RPMI8226 (cell line): ENCODE data around the gene CHAC1.

Experiments used
- DNase-seq: peaks from one replicate; pipeline ENCODE4 v3.0.0-alpha.2; 2015

The CHAC1 gene

GRCh38 chr15:40925863-40926658, 27.2 kb upstream of the CHAC1 start:
- DNase-seq, result no peak

GRCh38 chr15:40926659-40927494, 26.4 kb upstream of the CHAC1 start:
- no peak for DNase-seq

- DNase-seq, result no peak
Observed at GRCh38 chr15:40927495-40927872, 25.8 kb upstream of the CHAC1 start.

- peak; percentile 29 for DNase-seq
Observed at GRCh38 chr15:40927873-40928806, 25.1 kb upstream of the CHAC1 start.

DNA sequence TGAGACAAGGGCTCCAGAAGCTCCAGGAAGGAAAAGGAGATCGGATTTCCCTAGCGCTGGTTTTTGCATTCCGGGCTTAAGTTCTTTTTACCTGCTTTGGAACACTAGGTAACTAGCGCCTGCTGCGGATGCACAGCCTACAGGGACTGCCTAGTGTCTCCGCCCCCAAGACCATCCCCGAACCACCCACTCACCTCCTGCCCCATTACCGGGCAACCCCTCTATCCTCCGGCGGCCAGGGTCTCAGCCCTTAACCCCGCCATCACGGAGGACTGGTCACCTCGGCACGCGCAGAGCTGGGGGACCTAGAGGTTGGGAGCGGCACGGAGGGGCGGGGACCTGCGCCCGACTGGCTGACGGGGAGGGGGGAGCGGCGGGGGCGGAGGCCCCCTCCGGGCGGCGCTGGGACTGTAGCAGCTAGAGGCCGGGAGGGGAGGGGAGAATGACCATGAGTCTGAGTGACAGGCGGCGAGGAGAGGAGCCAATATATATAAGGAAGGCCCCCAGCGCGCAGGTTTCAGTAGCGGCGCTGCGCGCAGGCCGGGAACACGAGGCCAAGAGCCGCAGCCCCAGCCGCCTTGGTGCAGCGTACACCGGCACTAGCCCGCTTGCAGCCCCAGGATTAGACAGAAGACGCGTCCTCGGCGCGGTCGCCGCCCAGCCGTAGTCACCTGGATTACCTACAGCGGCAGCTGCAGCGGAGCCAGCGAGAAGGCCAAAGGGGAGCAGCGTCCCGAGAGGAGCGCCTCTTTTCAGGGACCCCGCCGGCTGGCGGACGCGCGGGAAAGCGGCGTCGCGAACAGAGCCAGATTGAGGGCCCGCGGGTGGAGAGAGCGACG, 24.2 kb upstream of the CHAC1 start, which contains the start of gene DLL4:
Gene DLL4 (plus strand): TSS at position 520 of the 839 bp plus-strand sequence. CDS start 329 bp downstream, outside the sequence.
- peak; percentile 87 for DNase-seq

- peak; percentile 35 for DNase-seq
Observed at GRCh38 chr15:40929660-40930429, 23.4 kb upstream of the CHAC1 start.

DNA sequence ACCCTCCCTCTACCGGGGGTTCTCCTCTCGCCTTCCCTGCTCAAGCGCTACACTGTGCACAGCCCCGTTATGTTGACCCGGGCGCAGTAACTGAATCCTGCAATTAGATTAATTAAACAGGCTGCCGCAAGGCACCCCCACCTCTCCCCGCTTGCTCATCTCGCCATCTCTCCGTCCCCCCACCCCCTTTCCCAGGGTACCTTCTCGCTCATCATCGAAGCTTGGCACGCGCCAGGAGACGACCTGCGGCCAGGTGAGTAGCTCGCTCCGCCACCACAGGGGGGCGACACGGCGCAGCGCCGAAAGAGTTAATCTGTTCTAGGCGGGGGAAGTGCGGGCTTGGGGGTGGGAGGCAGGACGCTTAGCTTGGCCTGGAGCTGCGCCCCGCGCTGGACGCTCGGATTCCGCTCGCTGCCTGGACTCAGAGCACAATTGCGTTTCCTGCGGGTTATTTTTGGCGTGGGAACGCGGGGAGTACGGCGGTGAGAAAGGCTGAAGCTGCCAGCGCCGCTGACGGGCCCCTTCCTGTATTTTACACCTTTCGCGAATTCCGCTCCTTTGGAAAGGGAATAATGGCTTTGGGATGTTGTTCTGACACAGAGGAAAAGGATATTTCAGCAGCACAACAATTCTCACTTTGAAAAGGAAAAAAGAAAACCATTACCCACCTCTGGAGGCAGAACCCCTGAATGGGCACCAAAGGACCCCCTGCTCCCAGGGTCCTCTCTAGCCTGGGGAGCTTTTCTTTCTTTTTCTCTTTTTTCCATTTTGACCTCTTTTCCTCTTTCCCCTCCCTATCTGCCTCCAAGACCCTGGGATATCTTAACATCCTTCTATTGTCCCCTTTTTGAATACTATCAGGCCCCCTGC, 22.6 kb upstream of the CHAC1 start:
- peak; percentile 66 for DNase-seq

DNA sequence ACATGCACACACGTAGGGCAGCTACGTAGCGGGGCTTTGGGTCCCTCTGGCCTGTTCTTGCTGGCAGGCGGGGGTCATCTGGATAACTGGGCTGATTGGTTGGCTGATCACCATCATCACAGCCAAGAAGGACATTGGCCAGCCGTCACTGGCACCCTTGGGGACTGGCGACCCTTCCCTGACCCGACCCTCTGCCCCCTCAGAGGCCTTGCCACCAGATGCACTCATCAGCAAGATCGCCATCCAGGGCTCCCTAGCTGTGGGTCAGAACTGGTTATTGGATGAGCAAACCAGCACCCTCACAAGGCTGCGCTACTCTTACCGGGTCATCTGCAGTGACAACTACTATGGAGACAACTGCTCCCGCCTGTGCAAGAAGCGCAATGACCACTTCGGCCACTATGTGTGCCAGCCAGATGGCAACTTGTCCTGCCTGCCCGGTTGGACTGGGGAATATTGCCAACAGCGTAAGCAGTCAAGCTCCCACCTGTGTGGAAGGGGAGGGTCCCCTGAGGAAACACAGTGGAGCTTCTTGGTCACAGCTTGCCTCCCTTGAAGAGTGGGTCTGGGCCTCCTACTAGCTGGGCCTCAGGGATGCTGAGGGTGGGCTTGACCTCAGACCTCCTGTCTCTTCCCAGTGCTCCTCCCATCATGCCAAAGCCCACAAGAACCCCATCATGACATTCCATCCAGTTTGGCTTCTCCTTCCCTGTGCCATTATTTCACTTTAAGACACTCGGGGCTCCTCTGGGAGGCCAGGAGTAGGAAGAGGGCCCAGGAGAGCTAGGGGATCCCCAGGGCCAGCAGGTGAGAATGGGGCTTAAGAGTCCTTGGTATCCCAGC, 21.8 kb upstream of the CHAC1 start:
- no peak for DNase-seq

DNA sequence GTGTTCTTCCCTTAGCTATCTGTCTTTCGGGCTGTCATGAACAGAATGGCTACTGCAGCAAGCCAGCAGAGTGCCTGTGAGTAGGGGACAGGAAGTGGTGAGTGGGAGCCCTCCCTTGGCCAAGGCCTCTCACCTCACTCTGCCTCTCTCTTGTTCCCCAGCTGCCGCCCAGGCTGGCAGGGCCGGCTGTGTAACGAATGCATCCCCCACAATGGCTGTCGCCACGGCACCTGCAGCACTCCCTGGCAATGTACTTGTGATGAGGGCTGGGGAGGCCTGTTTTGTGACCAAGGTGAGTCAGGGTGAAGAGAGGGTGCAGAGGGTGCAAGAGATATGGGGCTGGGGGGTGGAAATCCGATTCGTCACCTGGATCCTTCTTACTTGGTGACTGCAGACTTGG, 21.1 kb upstream of the CHAC1 start:
- DNase-seq, result no peak

DNA sequence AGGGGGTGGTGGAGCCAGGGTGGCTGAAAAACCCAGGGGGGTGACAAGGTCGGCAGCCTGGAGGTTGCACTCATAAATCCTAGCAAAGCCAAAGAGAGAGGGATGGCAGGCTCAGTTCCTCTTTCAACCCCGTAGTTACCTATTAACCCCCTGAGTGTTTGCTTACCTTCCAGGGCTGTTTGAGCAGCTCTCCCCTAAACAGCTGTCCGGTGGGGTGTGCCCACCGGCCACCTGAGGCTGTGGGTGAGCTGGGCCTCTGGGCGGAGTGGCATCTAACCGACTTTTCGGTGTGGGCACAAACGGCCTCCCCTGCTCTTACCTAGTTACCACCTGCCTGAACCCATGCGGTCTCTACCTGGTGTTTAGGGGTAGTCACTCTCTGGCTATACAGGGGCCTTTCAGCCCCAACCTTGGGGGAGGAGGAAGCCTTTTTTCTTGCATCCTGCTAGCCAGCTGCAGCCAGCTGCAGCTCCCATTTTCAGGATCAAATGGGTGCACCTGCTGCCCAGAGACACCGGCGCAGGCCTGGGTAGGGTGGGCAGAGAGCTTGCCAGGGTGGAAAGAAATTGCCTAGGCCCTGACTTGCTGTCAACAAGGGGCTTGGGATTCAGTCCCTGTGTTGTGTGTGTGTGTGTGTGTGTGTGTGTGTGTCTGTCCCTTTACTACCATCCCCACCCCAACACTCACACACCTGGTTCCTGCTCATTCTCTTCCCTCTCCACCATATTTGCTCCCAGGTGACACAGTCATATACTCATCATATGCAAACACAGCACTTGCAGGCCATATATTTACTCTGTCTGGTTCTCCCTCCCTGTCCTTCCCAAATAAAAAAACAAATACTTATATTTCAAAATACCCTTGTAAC, 20.4 kb upstream of the CHAC1 start:
- DNase-seq, result no peak

GRCh38 chr15:40933517-40933902, 19.8 kb upstream of the CHAC1 start:
- no peak for DNase-seq

DNA sequence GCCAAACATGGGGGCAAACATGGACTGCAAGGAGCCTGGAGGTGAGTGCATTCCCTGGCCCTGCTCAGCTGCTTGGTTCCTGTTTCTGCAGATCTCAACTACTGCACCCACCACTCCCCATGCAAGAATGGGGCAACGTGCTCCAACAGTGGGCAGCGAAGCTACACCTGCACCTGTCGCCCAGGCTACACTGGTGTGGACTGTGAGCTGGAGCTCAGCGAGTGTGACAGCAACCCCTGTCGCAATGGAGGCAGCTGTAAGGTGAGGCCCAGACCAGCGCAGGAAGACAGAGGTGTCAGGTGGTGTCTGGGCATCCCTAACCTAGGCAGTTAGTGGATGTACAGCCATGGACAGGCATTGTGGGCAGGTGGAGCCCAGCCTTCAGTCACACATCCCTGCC, 18.8 kb upstream of the CHAC1 start:
- DNase-seq, result no peak

GRCh38 chr15:40936234-40936708, 17.0 kb upstream of the CHAC1 start:
- DNase-seq, result no peak

DNA sequence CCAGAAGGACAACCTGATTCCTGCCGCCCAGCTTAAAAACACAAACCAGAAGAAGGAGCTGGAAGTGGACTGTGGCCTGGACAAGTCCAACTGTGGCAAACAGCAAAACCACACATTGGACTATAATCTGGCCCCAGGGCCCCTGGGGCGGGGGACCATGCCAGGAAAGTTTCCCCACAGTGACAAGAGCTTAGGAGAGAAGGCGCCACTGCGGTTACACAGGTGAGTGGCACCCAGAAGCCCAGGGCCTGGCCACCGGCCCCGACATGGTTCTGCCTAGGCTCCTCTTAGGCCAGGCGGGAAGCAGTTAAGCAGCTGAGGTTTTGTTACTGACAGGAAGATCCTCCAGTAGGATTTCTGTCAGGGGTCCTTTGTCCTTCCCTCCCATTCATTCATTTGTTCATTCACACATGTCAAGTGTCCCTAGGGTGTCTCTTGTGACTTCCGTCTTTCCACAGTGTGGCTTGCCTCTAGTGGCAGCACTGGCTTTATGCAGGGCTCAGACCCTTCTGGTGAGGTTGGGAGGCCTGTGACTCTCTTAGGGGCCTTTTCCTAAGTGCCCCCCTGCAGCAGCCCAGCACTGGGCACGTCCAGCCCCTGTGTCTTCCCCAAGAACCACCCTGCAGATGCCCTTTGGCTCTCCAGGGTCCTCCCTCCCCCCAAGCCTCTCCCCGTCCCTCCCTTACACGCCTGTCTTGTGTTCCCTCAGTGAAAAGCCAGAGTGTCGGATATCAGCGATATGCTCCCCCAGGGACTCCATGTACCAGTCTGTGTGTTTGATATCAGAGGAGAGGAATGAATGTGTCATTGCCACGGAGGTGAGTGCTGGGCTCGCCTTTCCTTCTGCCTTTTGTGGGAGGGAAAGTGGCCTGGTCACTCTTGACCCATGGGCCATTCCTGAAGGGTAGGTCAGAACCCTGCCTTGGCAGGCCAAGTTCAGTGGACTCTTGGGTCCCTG, 16.3 kb upstream of the CHAC1 start:
- DNase-seq, result no peak

GRCh38 chr15:40937762-40938535, 15.3 kb upstream of the CHAC1 start:
- peak; percentile 59 for DNase-seq

DNA sequence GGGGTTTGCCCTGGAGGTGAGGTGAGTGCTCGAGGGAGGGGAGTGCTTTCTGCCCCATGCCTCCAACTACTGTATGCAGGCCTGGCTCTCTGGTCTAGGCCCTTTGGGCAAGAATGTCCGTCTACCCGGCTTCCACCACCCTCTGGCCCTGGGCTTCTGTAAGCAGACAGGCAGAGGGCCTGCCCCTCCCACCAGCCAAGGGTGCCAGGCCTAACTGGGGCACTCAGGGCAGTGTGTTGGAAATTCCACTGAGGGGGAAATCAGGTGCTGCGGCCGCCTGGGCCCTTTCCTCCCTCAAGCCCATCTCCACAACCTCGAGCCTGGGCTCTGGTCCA, 14.8 kb upstream of the CHAC1 start:
- DNase-seq, result no peak
